ENCODE results near the gene TCERG1.

Gene TCERG1

GRCh38 chr5:146446861-146447733 lies at the start of gene TCERG1:
Gene TCERG1, plus strand, starts transcription at chr5:146447333. Its CDS starts 17 bp downstream, at chr5:146447350.
- peak; percentile 100 for DNase-seq (ENCODE audit: low spot score)

DNA sequence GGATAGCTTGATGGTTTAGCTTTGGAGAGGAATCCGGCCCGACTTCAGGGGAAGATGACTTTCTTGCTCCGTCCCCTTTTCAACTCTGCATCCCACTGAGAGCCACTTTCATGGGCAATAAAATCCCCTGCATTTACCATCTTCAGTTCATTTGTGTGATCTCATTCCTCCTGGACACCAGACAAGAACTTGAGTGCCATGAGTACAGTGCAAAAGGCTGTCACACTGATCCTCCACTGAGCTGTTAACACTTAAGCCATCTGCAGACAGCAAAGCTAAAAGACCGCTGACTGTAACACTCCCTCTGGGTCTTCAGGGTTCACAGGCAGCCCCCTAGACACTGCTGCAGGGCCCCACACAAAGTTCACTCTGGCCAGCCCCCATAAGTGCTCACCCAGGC lies 48.3 kb upstream of the TCERG1 start:
- DNase-seq (ENCODE audit: low spot score), result no peak

GRCh38 chr5:146399481-146399880 lies 47.7 kb upstream of the TCERG1 start:
- no peak for DNase-seq (ENCODE audit: low spot score)

DNA sequence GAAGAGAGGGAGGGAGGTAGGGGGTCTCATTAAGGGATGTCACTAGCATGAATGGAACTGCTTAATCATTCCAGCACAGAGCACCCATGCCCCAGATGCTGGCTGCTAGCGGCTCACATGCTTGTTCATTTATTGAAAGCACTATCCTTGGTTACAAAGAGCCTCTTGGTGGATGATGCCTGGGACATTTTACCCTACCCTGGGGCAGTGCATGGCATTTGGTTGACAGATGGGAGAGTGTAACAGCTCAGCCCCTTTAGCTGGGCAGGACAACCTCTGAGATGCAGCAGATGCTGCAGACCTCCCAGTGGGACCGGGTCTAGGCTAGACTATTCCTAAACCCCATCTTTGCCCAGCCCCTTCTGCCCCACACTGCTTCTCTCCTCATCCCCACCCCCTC lies 46.9 kb upstream of the TCERG1 start:
- DNase-seq (ENCODE audit: low spot score), result no peak

GRCh38 chr5:146401021-146401420 lies 46.1 kb upstream of the TCERG1 start:
- DNase-seq (ENCODE audit: low spot score), result no peak

DNA sequence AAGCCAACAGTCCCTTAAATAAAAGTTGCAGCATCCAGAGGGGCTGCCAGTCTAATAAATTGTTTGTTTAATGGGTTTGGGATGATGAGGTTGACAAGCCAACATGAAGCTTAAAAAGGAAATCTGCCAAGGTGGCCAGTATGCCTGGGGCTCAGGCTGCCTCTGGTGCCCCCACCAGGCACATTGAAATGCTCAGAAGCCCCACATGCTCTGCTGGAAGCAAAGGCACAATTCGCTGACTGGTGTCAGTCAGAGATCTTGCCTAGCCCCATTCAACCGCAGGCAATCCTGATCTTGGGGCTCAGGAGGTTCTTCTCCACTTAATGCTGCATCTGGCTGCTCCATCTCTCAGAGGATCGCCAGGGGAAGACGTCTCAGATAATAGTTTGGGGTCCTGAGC lies 44.2 kb upstream of the TCERG1 start:
- no peak for DNase-seq (ENCODE audit: low spot score)

DNA sequence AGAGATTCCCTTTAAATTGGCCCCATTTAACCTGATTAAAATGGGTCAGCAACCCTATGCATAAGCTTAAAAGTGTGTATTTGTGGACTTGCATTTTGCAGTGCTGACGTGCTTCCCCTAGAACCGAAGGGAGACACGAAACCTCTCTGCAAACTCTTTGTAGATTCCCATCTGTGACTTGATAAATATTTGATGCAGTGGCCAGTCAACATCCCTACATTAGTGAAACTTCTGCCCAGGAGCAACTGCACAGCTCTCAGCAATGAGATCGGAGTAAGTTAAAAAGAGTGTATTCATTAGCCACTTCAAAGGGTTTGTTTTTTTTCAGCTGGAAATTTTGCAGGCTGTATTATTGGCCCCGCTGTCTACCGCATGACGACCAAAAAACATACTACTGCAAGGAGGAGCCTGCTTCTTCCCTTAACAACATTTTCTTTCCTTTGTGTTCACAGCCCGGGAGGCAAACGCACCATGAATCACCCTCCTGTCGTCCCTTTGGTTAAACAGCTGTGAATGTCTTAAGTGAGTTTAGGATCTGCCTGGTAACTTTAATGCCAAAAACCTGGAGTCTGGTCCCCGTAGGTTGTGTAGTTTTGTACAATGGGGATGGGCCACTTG lies 38.0 kb upstream of the TCERG1 start:
- DNase-seq (ENCODE audit: low spot score), result no peak

- DNase-seq (ENCODE audit: low spot score), result no peak
These were observed 36.9 kb upstream of the TCERG1 start for GRCh38 chr5:146410272-146410671.

GRCh38 chr5:146419696-146420095 lies 27.4 kb upstream of the TCERG1 start:
- DNase-seq (ENCODE audit: low spot score), result no peak

DNA sequence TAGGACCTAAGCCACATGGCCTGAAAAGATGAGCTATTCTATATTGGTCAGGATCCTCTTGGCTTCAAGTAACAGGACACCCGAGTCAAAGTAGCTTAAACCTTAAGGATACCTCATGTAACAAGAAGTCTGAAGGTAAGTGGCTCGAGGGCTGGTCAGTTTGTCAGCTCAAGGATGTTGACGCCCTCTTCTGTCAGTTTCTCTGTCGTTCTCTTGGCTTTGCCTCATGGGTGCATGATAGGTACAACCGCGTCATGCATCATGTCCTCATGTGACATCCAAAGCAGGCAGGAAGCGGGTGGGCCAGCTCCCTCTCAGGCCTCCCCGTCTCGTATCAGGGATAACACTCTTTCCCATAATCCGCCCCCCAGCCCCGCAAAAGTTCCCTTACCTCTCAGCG lies 22.1 kb upstream of the TCERG1 start:
- DNase-seq (ENCODE audit: low spot score), result no peak

DNA sequence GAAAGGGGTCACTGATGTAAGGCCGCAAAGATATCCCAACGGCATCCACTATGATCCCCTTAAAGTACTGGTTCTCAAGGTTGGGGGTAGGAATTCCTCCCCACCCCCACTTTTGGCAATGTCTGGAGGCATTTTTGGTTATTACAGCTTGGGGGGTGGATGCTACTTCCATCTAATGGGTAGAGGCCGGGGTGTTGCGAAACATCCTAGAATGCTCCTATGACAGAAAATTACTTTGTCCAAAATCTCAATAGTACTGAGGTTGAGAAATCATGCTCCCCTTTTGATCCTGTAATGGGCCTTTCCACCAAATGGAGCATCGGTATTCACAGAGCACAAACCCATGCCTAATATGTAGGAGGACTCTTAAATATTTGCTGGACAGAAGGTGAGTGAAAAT lies 20.8 kb upstream of the TCERG1 start:
- no peak for DNase-seq (ENCODE audit: low spot score)

DNA sequence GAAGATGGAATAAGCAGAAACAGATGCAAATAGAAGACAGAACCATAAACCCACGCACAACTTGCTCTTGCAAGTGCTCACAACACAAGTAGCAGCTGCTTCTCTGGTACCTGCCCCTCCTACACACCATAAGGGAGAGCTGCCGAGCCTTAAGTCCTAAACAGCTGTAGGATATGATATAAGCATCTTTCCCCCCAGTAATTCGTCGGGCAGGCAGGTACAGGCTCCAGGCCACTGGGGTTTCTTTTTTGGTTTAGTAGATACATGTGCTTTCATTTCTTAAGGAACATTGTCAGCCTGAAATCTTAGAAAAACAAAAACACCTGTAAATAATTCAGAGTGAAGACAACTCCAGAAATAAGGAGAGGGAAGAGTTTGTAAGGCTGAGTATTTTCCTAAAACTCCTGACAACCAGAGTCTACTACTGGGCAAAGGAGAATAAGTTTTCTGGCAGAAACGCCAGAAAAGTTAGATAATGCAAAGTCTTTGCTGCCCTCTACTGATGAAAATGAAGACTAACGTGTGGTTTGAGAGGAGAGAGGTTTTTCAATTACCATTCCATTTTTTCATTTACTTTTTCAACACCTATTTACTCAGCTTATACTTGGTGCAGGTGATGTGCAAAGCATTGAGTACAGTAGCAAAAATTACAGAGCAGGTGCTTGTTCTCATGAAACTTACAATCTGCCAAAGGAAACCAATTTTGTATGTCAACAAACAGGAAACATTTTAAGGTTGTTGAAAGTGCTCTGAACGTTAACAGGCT lies 20.1 kb upstream of the TCERG1 start:
- DNase-seq (ENCODE audit: low spot score), result peak; percentile 77

GRCh38 chr5:146427619-146427997 lies 19.5 kb upstream of the TCERG1 start:
- DNase-seq (ENCODE audit: low spot score), result no peak

- DNase-seq (ENCODE audit: low spot score), result no peak
These were observed 18.5 kb upstream of the TCERG1 start for GRCh38 chr5:146428658-146429057.

- no peak for DNase-seq (ENCODE audit: low spot score)
These were observed 6.8 kb upstream of the TCERG1 start for GRCh38 chr5:146440353-146440752.

GRCh38 chr5:146440870-146441495 lies 6.2 kb upstream of the TCERG1 start:
- no peak for DNase-seq (ENCODE audit: low spot score)

DNA sequence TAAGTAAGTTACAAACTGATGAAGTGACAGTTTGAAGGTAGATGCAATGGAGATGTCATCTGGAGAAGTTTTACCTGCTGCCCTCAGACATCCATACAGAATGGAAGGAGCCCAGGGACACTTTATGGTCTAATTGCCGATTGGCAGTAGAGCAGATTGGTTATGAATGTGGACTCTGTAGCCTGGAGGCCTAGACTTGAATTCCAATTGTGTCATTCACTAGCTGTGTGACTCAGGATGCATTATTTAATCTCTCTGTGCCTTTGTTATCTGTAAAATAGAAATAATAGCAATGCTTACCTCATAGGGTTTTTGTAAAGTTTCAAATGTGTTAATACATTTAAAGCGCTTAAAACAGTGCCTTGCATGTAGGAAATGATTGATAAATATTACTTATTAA lies 5.2 kb upstream of the TCERG1 start:
- DNase-seq (ENCODE audit: low spot score), result peak; percentile 22

GRCh38 chr5:146447734-146448380 lies 724 bp downstream of the TCERG1 start:
- DNase-seq (ENCODE audit: low spot score), result peak; percentile 90

DNA sequence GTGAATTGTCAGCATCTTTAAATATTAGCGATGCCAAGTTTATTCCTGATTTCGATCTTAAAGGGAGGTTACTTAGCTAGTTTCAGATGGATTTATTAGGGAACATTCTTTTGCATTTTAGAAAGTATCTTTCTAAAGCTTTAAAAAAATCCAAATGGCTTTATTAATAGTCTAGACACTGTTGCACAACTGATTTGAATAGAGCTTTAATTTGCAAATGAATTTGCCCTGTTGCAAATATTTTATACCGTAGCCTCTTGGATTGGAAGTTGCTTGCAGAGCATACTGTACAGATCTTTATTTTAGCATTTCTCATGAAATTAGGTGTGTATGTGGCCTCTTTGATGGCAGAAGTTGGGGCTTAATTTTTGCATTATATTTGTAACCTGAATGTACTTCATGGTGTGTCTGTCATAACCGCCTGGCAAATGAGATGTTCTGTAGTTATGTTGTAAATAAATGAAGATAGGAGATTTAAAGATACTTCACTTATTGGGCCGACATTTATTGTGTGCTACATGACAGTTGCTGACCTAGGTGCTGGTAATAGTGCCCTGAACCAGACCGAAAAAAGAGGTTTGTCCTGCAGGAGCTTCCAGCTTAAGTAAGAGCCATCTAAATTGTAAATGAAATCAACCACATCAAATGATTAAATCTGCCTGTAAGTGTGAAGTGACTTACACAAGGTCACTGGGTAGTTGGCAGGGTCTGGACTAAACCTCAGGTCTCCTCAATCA lies 1.8 kb downstream of the TCERG1 start:
- DNase-seq (ENCODE audit: low spot score), result peak; percentile 27

- no peak for DNase-seq (ENCODE audit: low spot score)
These were observed 2.9 kb downstream of the TCERG1 start for GRCh38 chr5:146450002-146450401.

- no peak for DNase-seq (ENCODE audit: low spot score)
These were observed 4.3 kb downstream of the TCERG1 start for GRCh38 chr5:146451411-146451810.

Data from RKO (cell line).